H9 (cell line): Measurements from ENCODE around the gene MAGI1. TPM values are rescaled to one million over a fixed set of nuclear protein-coding genes. Genes with fewer than 3 reads are reported as not detected.

Experiments
- DNase-seq: peaks from one replicate; pipeline ENCODE4 v3.0.0-alpha.2; 2017
- H2AFZ ChIP-seq: one replicate; pipeline ENCODE4 v1.6.1; 2013; ENCODE audit warnings: mild to moderate bottlenecking, low read length, control low read depth, moderate library complexity
- H2AK5ac ChIP-seq: 2 replicates; pipeline ENCODE4 v1.6.1; 2013; ENCODE audit warnings: low read length, control low read depth, mixed read lengths; ENCODE audit not compliant: insufficient read length
- H2BK120ac ChIP-seq: one replicate; pipeline ENCODE4 v1.6.1; 2013; ENCODE audit warnings: low read depth, mild to moderate bottlenecking, low read length, control low read depth, inconsistent platforms; ENCODE audit not compliant: poor library complexity, severe bottlenecking
- H2BK12ac ChIP-seq: 2 replicates; pipeline ENCODE4 v1.6.1; 2013; ENCODE audit warnings: low read length, control low read depth, mixed read lengths, low read depth; ENCODE audit not compliant: insufficient read length
- H2BK15ac ChIP-seq: 2 replicates; pipeline ENCODE4 v1.6.1; 2013; ENCODE audit warnings: low read depth, low read length, control low read depth
- H2BK20ac ChIP-seq: one replicate; pipeline ENCODE4 v1.6.1; 2013; ENCODE audit warnings: low read depth, mild to moderate bottlenecking, low read length, control low read depth, inconsistent platforms; ENCODE audit not compliant: poor library complexity, severe bottlenecking
- H2BK5ac ChIP-seq: 2 replicates; pipeline ENCODE4 v1.6.1; 2013; ENCODE audit warnings: low read length, control low read depth, mixed read lengths; ENCODE audit not compliant: insufficient read length
- H3K14ac ChIP-seq: 2 replicates; pipeline ENCODE4 v1.6.1; 2013; ENCODE audit warnings: low read length, control low read depth; ENCODE audit not compliant: insufficient read depth
- H3K18ac ChIP-seq: 2 replicates; pipeline ENCODE4 v1.6.1; 2013; ENCODE audit warnings: low read depth, mild to moderate bottlenecking, mixed read lengths, low read length, control low read depth; ENCODE audit not compliant: insufficient read length
- H3K23ac ChIP-seq: 2 replicates; pipeline ENCODE4 v1.6.1; 2013; ENCODE audit warnings: low read length, control low read depth, mixed read lengths, low read depth; ENCODE audit not compliant: insufficient read length
- H3K23me2 ChIP-seq: 2 replicates; pipeline ENCODE4 v1.6.1; 2013; ENCODE audit warnings: low read depth, mild to moderate bottlenecking, mixed read lengths, low read length, control low read depth; ENCODE audit not compliant: insufficient read length, poor library complexity, severe bottlenecking
- H3K27ac ChIP-seq: 2 replicates; pipeline ENCODE4 v1.5.1; 2013; ENCODE audit warnings: low read length, control low read depth, mixed read lengths, low read depth; ENCODE audit not compliant: insufficient read length
- H3K27me3 ChIP-seq: 2 replicates; pipeline ENCODE4 v1.6.1; 2013; ENCODE audit warnings: low read length, control low read depth, inconsistent platforms; ENCODE audit not compliant: insufficient read depth
- H3K4ac ChIP-seq: 2 replicates; pipeline ENCODE4 v1.6.1; 2013; ENCODE audit warnings: low read depth, mild to moderate bottlenecking, control low read depth, inconsistent platforms, low read length, moderate library complexity
- H3K4me1 ChIP-seq: 2 replicates; pipeline ENCODE4 v1.6.1; 2013; ENCODE audit warnings: low read length, control low read depth, inconsistent platforms; ENCODE audit not compliant: insufficient read depth
- H3K4me2 ChIP-seq: 2 replicates; pipeline ENCODE4 v1.6.1; 2013; ENCODE audit warnings: low read length, control low read depth, mixed read lengths; ENCODE audit not compliant: insufficient read length, insufficient read depth
- H3K56ac ChIP-seq: 2 replicates; pipeline ENCODE4 v1.6.1; 2013; ENCODE audit warnings: low read depth, mild to moderate bottlenecking, mixed read lengths, low read length, control low read depth; ENCODE audit not compliant: insufficient read length
- H3K79me1 ChIP-seq: 2 replicates; pipeline ENCODE4 v1.6.1; 2013; ENCODE audit warnings: low read depth, mild to moderate bottlenecking, moderate library complexity, low read length, control low read depth, inconsistent platforms; ENCODE audit not compliant: insufficient read depth, poor library complexity, severe bottlenecking
- H3K79me2 ChIP-seq: 2 replicates; pipeline ENCODE4 v1.6.1; 2013; ENCODE audit warnings: low read length, control low read depth, inconsistent platforms; ENCODE audit not compliant: insufficient read depth
- H3K9ac ChIP-seq: 2 replicates; pipeline ENCODE4 v1.6.1; 2013; ENCODE audit warnings: low read length, control low read depth, mixed read lengths; ENCODE audit not compliant: insufficient read length; ENCODE audit errors: extremely low read depth
- H3K9me3 ChIP-seq: one replicate; pipeline ENCODE4 v1.6.1; 2013; ENCODE audit warnings: low read depth, low read length, inconsistent platforms; ENCODE audit not compliant: control insufficient read depth
- H3T11ph ChIP-seq: one replicate; pipeline ENCODE4 v1.6.1; 2013; ENCODE audit warnings: mild to moderate bottlenecking, low read length, control low read depth, inconsistent platforms
- H4K20me1 ChIP-seq: one replicate; pipeline ENCODE4 v1.6.1; 2013; ENCODE audit not compliant: control insufficient read depth, insufficient read length, insufficient read depth
- H4K5ac ChIP-seq: 2 replicates; pipeline ENCODE4 v1.6.1; 2013; ENCODE audit warnings: low read depth, mild to moderate bottlenecking, mixed read lengths, low read length, control low read depth; ENCODE audit not compliant: insufficient read length
- H4K8ac ChIP-seq: replicated peaks from 2 replicates; pipeline ENCODE4 v1.6.1; 2013; ENCODE audit warnings: low read length, control low read depth, mixed read lengths, low read depth; ENCODE audit not compliant: insufficient read length
- H4K91ac ChIP-seq: 2 replicates; pipeline ENCODE4 v1.6.1; 2013; ENCODE audit warnings: low read depth, mild to moderate bottlenecking, moderate library complexity, mixed read lengths, low read length, control low read depth; ENCODE audit not compliant: insufficient read length
- H3K27ac Mint-ChIP-seq, 3 experiments: 2 replicates in 2 of 3; 3 replicates in 1 of 3; pipeline ENCODE4 v1.8.0; 2020 to 2021; ENCODE audit warnings: mixed read lengths in 3 of 3, mild to moderate bottlenecking in 1 of 3, moderate library complexity in 1 of 3
- H3K27me3 Mint-ChIP-seq: 2 replicates; pipeline ENCODE4 v1.8.0; 2021; ENCODE audit warnings: low read depth, mild to moderate bottlenecking, moderate library complexity, mixed read lengths
- H3K36me3 Mint-ChIP-seq, 3 experiments: 2 replicates in 2 of 3; 3 replicates in 1 of 3; pipeline ENCODE4 v1.8.0; 2020 to 2021; ENCODE audit warnings: low read depth in 3 of 3, mixed read lengths in 3 of 3; ENCODE audit not compliant: insufficient read depth in 1 of 3
- H3K4me1 Mint-ChIP-seq, 2 experiments: 2 replicates each; pipeline ENCODE4 v1.8.0; 2020; ENCODE audit warnings: mixed read lengths in 2 of 2
- H3K4me3 Mint-ChIP-seq, 2 experiments: 2 replicates in 1 of 2; 3 replicates in 1 of 2; pipeline ENCODE4 v1.8.0; 2020 to 2021; ENCODE audit warnings: mild to moderate bottlenecking in 2 of 2, mixed read lengths in 2 of 2, moderate library complexity in 1 of 2
- H3K9me3 Mint-ChIP-seq, 2 experiments: 2 replicates in 1 of 2; 3 replicates in 1 of 2; pipeline ENCODE4 v1.8.0; 2020; ENCODE audit warnings: mild to moderate bottlenecking in 2 of 2, mixed read lengths in 2 of 2, moderate library complexity in 1 of 2
- WGBS: extraction: QIAGEN DNeasy Blood & Tissue Kit; methylation state at CpG from one replicate; pipeline ENCODE4 v1.1.7; 2013; ENCODE audit warnings: missing lambda C conversion rate, low lambda C conversion rate, mixed read lengths; ENCODE audit not compliant: insufficient read length; ENCODE audit errors: extremely low coverage; 5-methylcytosine and 5-hydroxymethylcytosine counted together
- total RNA-seq: library from RNA; stranded (reverse); gene quantifications from 2 replicates; pipeline ENCODE4 v1.2.1, GENCODE V29; 2021
- TF ChIP-seq, protein P1 (sequence below): fragments of 200-600 bp; sonication (generic); conservative IDR thresholded peaks from 3 replicates; pipeline ENCODE4 v1.8.0; 2021; ENCODE audit warnings: antibody characterized with exemption, mild to moderate bottlenecking

The MAGI1 gene
- total RNA-seq, 1 experiment from 2014 or later = 65.7 TPM

DNA sequence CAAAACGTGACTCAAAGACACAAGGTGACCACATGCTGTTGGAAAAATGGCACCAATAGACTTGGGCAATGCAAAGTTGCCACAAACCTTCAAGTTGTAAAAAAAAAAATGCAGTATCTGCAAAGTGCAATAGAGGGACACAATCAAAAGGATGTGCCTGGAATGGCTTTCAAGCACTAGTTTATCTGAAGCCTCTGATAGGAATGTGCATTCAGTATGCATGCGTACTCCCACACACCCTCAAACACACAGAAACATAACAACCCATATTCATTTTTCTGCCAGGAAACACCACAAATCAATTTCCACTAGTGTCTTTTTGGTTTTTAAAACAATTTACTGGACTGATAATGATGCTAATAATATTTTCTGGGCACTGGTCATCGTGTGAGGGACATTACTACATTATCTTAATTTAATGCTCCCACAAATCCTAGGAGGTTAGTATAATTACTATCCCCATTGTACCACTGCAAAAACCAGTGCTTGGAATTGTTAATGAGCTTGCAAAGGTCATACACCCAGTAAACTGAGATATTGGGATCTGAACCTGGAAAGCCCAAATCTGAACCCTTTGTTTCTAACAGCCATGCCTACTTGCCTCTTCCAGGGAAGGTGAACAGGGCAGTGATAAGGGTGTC, 298.7 kb downstream of the MAGI1 start:
- Histone ChIP-seq H3K4me2 (no peak overlapping the region), H3T11ph (no peak overlapping the region), H3K79me2 (no peaks in the 10 kb centered on the region), H3K27me3 (no peaks in the 10 kb centered on the region), H3K23ac (no peak overlapping the region), H3K4me1 (no peaks in the 10 kb centered on the region), H2BK5ac (no peak overlapping the region), H3K9ac (no peak overlapping the region), H3K27ac (no peak overlapping the region), H2BK20ac (no peak overlapping the region), H3K18ac (no peak overlapping the region), H3K14ac (no peak overlapping the region), H2AK5ac (no peak overlapping the region), H4K20me1 (no peaks in the 10 kb centered on the region), H3K79me1 (no peaks in the 10 kb centered on the region), H3K4ac (no peak overlapping the region), H2BK120ac (no peak overlapping the region), H2BK15ac (no peak overlapping the region), H3K23me2 (no peaks in the 10 kb centered on the region), H2BK12ac (no peak overlapping the region), H3K56ac (no peak overlapping the region), H4K8ac (no peak overlapping the region), H2AFZ (no peak overlapping the region), H4K5ac (no peak overlapping the region), H4K91ac (no peak overlapping the region), H3K9me3 (no peaks in the 10 kb centered on the region)
- no peak for DNase-seq
- Mint-ChIP-seq H3K27ac (no peak overlapping the region), H3K27me3 (no peaks in the 10 kb centered on the region), H3K36me3 (no peaks in the 10 kb centered on the region), H3K9me3 (no peaks in the 10 kb centered on the region), H3K4me1 (peaks cover 13 to 24% of the 10 kb centered on the region in 2 experiments), H3K4me3 (no peak overlapping the region)
- WGBS = no CpG with 5 or more reads among the region's 3 CpGs
- TF ChIP-seq, protein P1, sequence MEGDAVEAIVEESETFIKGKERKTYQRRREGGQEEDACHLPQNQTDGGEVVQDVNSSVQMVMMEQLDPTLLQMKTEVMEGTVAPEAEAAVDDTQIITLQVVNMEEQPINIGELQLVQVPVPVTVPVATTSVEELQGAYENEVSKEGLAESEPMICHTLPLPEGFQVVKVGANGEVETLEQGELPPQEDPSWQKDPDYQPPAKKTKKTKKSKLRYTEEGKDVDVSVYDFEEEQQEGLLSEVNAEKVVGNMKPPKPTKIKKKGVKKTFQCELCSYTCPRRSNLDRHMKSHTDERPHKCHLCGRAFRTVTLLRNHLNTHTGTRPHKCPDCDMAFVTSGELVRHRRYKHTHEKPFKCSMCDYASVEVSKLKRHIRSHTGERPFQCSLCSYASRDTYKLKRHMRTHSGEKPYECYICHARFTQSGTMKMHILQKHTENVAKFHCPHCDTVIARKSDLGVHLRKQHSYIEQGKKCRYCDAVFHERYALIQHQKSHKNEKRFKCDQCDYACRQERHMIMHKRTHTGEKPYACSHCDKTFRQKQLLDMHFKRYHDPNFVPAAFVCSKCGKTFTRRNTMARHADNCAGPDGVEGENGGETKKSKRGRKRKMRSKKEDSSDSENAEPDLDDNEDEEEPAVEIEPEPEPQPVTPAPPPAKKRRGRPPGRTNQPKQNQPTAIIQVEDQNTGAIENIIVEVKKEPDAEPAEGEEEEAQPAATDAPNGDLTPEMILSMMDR = no peak
